Loucy (cell line): ENCODE results near the gene SNUPN.
"Not testable (repeated sequence)": the region's sequence is repeated elsewhere in the genome, so short reads cannot be mapped to it uniquely, and the experiment has no call there.

Experiments
- EZH2phosphoT487 ChIP-seq: fragments of 200-600 bp; IDR thresholded peaks from 2 replicates; pipeline ENCODE4 v1.6.1; 2018; ENCODE audit warnings: antibody characterized with exemption, mild to moderate bottlenecking, moderate library complexity, borderline replicate concordance
- TF ChIP-seq, protein P1 (sequence below): fragments of 200-600 bp; sonication (generic); conservative IDR thresholded peaks from 2 replicates; pipeline ENCODE4 v1.5.1; 2014; ENCODE audit warnings: mild to moderate bottlenecking, antibody characterized with exemption, low read length

- TF ChIP-seq, protein P1, sequence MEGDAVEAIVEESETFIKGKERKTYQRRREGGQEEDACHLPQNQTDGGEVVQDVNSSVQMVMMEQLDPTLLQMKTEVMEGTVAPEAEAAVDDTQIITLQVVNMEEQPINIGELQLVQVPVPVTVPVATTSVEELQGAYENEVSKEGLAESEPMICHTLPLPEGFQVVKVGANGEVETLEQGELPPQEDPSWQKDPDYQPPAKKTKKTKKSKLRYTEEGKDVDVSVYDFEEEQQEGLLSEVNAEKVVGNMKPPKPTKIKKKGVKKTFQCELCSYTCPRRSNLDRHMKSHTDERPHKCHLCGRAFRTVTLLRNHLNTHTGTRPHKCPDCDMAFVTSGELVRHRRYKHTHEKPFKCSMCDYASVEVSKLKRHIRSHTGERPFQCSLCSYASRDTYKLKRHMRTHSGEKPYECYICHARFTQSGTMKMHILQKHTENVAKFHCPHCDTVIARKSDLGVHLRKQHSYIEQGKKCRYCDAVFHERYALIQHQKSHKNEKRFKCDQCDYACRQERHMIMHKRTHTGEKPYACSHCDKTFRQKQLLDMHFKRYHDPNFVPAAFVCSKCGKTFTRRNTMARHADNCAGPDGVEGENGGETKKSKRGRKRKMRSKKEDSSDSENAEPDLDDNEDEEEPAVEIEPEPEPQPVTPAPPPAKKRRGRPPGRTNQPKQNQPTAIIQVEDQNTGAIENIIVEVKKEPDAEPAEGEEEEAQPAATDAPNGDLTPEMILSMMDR: not testable (repeated sequence)
- TF ChIP-seq EZH2phosphoT487: not testable (repeated sequence)
Measured at GRCh38 chr15:75586422-75586821, 39.1 kb downstream of the SNUPN start.
